Pancreas (tissue), 10 donors: ENCODE data around the gene SLC6A3. TPM values are rescaled to one million over a fixed set of nuclear protein-coding genes. Genes with fewer than 3 reads are reported as not detected.

Experiments
- ATAC-seq, 4 donors: fragments of 200-7000 bp; cut with Tn5 transposase; one replicate each; pipeline versions ENCODE4 v1.8.0 to v1.9.1; 2020; ENCODE audit warnings: mild to moderate bottlenecking in 4 of 4, moderate library complexity in 4 of 4
- DNase-seq, 6 donors: peaks; one replicate each; pipeline ENCODE4 v3.0.0-alpha.2; 2020
- FAIRE-seq: peaks from 2 replicates; lab custom pipeline; 2012; peaks lifted over from hg19 to GRCh38; lab: Jason Lieb, UNC
- H3K27ac ChIP-seq, 4 donors: fragments of 200-600 bp; sonication (generic); 1 replicate in 3 of 4; 2 replicates in 1 of 4; pipeline versions ENCODE4 v1.5.0 to v1.8.0; 2020
- H3K27me3 ChIP-seq, 4 donors: fragments of 200-600 bp; one replicate each; pipeline ENCODE4 v1.8.0; 2021
- H3K36me3 ChIP-seq, 3 donors: fragments of 200-600 bp; sonication (generic) in 1 of 3; one replicate each; pipeline versions ENCODE4 v1.5.0 to v1.8.0; 2020 to 2021
- H3K4me1 ChIP-seq, 3 donors: fragments of 200-600 bp; one replicate each; pipeline ENCODE4 v1.8.0; 2021
- H3K4me3 ChIP-seq, 4 donors: fragments of 200-600 bp; sonication (generic) in 2 of 4; one replicate each; pipeline versions ENCODE4 v1.5.0 to v1.8.0; 2020 to 2021
- H3K9me3 ChIP-seq, 4 donors: fragments of 200-600 bp; one replicate each; pipeline ENCODE4 v1.8.0; 2021
- CTCF ChIP-seq, 4 donors: fragments of 200-600 bp; sonication (generic) in 3 of 4; IDR thresholded peaks; one replicate each; pipeline versions ENCODE4 v1.5.0 to v1.8.0; 2021; ENCODE audit warnings: antibody characterized with exemption in 4 of 4
- WGBS, 2 donors: extraction: QIAGEN DNeasy Blood & Tissue Kit; methylation state at CpG; one replicate each; pipeline ENCODE4 v1.1.7; 2013; 5-methylcytosine and 5-hydroxymethylcytosine counted together
- intact Hi-C, 3 donors: fragments of 100-400 bp; cut with DNase I; formaldehyde crosslinking; loops; one replicate each; pipeline versions ENCODE4 v1.11.1 to v1.14.2; 2022
- polyA plus RNA-seq, 2 donors: library from polyadenylated mRNA; stranded (reverse); fragments of 200-250 nt; gene quantifications; one replicate each; pipeline ENCODE4 v1.2.3, GENCODE V29; 2013
- total RNA-seq, 6 donors: library from RNA; stranded (reverse); fragmentation: NEBNext Ultra II Directional in 4 of 6; extraction: Animal tissue kit (Norgen Biotek cat#: 25700) in 4 of 6; gene quantifications; one replicate each; pipeline versions ENCODE4 v1.2.1 to v1.2.4, GENCODE V29; 2021 to 2023
- donor health status: healthy with polysubstance abuse.
- donor health status: DM: no; HTN: no; CAD: no; lungs with moderate emphysema.
- donor health status: DM: no; HTN: no; CAD: no.
- donor health status: control.
- donor health status: control.
- donor health status: Bipolar disorder and iron deficiency.
- donor health status: DM: yes; HTN: yes; CAD: no.
- donor health status: DM: no; HTN: no; CAD: no.
- donor health status: DM: no; HTN: no; CAD: no.
- donor health status: DM: yes; HTN: yes; CAD: no.

SLC6A3 gene
- total and polyA plus RNA-seq, 8 donors, result not detected

DNA sequence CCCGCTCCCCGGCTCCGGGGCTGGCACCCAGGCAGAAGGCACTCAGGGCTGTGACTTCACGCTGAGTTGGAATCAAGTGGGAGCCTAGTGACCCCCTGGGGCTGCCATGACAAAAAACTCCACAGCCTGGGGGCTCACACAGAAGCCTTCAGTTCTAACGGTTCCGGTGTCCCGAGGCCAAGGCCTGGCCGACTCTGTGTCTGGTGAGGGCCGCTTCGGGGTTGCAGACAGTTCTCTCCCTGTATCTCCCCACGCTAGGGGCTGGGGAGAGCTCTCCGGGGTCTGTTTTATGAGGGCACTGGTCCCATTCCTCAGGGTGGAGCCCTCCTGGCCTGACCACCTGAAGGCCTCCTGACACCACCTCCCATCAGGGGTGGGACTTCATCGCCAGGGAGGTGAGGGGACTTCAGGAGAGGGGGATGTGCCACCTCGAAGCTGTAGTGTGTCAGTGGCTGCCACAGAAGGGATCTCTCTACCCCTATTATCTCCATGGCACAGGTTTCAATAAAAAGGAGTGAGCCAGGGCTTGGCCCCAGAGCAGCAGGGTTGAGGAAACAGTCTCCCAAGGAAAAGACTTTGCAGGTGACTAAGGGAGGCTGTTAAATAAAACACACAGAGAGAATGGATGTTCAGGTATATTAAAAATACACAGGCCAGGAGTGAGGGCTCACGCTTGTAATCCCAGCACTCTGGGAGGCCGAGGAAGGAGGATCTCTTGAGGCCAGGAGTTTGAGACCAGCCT lies 1.5 kb upstream of the SLC6A3 start:
- no peak for FAIRE-seq
- Histone ChIP-seq H3K27ac (no peak overlapping the region), H3K4me1 (peaks cover 0 to 5% (median 0%) of the 10 kb centered on the region in 3 donors), H3K27me3 (peaks cover 0 to 37% (median 2%) of the 10 kb centered on the region in 4 donors), H3K4me3 (no peak overlapping the region), H3K36me3 (no peaks in the 10 kb centered on the region), H3K9me3 (no peaks in the 10 kb centered on the region)
- intact Hi-C loops, result no loop called here
- TF ChIP-seq CTCF (IDR thresholded peaks at IDR 0.05), result no peak
- DNase-seq, result peak in 1 of 6 donors; percentile 38
- 31 to 38% methylated on average over 15 to 16 of the region's 16 CpGs for WGBS, 2 donors
- no peak for ATAC-seq

DNA sequence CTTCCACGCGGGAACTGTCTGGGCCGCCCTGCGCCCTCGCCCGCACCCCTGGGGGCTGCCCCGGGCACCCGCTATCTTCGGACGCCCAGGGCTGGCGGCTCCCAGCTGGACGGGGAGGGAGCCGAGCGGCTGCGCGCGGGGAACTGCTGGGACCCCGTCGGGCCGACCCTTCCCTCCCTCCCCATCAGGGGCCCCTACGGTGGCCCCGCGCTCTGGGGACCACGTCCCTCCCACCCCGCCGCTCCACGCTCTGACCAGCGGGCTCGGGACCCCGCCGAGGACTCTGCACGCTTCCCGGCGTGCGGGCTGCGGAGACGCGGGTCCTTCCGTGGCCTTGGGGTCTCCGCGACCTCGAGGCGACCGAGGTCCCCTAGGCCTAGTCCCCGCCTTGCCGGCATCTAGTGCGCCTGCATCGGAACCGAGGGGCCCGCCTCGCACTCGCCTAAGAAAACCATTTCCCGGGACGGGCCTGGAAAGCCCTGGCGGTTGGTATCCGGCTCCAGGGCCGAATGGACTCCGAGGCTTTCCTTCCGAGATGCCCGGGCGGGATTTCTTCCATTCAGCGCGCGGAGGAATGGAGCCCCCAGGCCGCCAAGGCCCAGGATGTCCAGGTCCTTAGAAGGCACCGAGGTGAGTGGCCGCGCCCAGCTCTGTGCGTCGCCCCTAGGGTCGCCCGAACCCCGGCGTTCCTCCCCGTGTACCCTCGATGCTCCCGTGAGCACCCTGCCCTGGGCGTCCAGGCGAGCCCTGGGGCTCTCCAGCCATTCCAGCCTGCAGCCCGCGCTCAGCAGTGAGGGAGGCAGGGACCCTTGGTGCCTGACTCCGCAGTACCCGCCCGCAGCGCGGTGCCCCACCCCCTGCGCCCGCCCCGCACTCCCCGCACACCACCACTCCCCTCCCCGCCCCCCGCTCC lies 705 bp upstream of the SLC6A3 start:
- peak in 1 of 4 donors; percentile 25 for ATAC-seq
- Histone ChIP-seq H3K36me3 (no peaks in the 10 kb centered on the region), H3K9me3 (no peaks in the 10 kb centered on the region), H3K4me1 (peaks cover 0 to 5% (median 0%) of the 10 kb centered on the region in 3 donors), H3K27me3 (peaks cover 0 to 43% (median 2%) of the 10 kb centered on the region in 4 donors), H3K4me3 (peak overlapping the region in 1 of 4 donors; percentile 22), H3K27ac (no peak overlapping the region)
- TF ChIP-seq CTCF (IDR thresholded peaks at IDR 0.05), result no peak
- FAIRE-seq, result no peak
- intact Hi-C loops, result no loop called here
- DNase-seq, result peak in 2 of 6 donors; percentile 50 to 55
- 4 to 5% methylated on average over 91 to 92 of the region's 92 CpGs for WGBS, 2 donors

DNA sequence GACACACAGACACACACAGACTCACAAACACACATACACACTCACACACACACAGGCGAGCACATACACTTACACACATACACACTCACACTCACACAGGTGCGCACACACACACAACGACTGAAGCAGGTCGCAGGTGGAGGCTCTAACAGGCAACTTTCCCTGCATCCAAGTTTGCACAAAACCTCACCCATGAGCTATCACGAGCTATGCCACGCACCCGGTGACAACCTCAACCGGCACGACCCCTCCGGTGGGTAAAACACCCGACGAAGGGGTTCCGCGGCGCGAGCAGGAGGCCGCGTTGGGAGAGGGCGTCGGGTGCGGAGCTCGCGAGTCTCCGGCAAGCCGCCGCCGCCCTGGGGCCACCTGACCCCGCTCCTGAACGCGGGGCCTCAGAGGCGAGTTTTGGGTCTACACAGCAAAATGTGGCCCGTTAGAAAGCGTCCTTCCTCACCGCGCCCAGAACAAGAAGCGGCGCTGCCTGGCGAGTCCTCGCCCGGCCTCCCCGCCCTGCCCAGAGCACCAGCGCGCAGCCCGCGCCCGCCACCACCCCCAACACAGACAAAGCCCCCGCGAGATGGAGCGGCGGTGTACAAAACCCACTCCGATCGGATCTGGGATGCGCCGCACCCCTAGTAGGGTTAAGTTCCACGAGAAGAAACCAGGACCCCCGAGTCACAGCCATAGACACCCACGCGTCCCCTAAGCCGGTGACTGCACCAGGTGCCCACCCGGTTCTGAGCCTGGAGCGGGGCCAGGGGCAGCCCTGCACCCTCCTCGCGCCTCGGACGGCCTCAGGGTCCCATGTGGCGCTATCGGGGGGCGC lies 665 bp downstream of the SLC6A3 start:
- H3K4me3 ChIP-seq, result peak overlapping the region in 1 of 4 donors; percentile 22
- ATAC-seq (peak in 1 of 4 donors; percentile 16), FAIRE-seq (no peak), DNase-seq (peak in 2 of 6 donors; percentile 50 to 51)
- no peaks in the 10 kb centered on the region for H3K9me3 ChIP-seq
- peaks cover 0 to 43% (median 3%) of the 10 kb centered on the region in 4 donors for H3K27me3 ChIP-seq
- H3K36me3 ChIP-seq, result no peaks in the 10 kb centered on the region
- 5% methylated on average over 63 to 68 of the region's 68 CpGs for WGBS, 2 donors
- peaks cover 0 to 5% (median 0%) of the 10 kb centered on the region in 3 donors for H3K4me1 ChIP-seq
- intact Hi-C loops, result no loop called here
- TF ChIP-seq CTCF (IDR thresholded peaks at IDR 0.05), result no peak
- no peak overlapping the region for H3K27ac ChIP-seq

- intact Hi-C loops, result no loop called here
- no peak overlapping the region for H3K4me3 ChIP-seq
- 45 to 50% methylated on average over 15 of the region's 15 CpGs for WGBS, 2 donors
- no peak overlapping the region for H3K27ac ChIP-seq
- H3K4me1 ChIP-seq, result peaks cover 0 to 5% (median 0%) of the 10 kb centered on the region in 3 donors
- TF ChIP-seq CTCF (IDR thresholded peaks at IDR 0.05), result no peak
- no peaks in the 10 kb centered on the region for H3K9me3 ChIP-seq
- no peak for DNase-seq
- peaks cover 0 to 43% (median 3%) of the 10 kb centered on the region in 4 donors for H3K27me3 ChIP-seq
- no peak for FAIRE-seq
- ATAC-seq, result no peak
- H3K36me3 ChIP-seq, result no peaks in the 10 kb centered on the region
Observed at GRCh38 chr5:1443991-1444360, 1.3 kb downstream of the SLC6A3 start.
